RWPE1 (cell line): Measurements from ENCODE around the gene MUC6.

ENCODE experiments used
- CTCF ChIA-PET: fragments of 350-600 bp; sonication (Branson Sonifier 250); formaldehyde crosslinking; extraction: SDS; loops from one replicate; lab custom pipeline; 2021; lab: Yijun Ruan, JAX
- POLR2A ChIA-PET: fragments of 400-600 bp; formaldehyde crosslinking; extraction: SDS; loops from one replicate; lab custom pipeline; 2020; ENCODE audit warnings: antibody characterized with exemption; ENCODE audit not compliant: low non-redundant PET; lab: Yijun Ruan, JAX
- DNase-seq: peaks from one replicate; pipeline ENCODE4 v3.0.0; 2012; ENCODE audit warnings: low spot score
- H3K27ac ChIP-seq: fragments of 450-650 bp; 2 replicates; pipeline ENCODE4 v1.5.1; 2017
- TF ChIP-seq, protein P1 (sequence below): fragments of 450-650 bp; conservative IDR thresholded peaks from 2 replicates; pipeline ENCODE4 v1.5.1; 2017; ENCODE audit warnings: low read depth, mild to moderate bottlenecking

Gene MUC6

DNA sequence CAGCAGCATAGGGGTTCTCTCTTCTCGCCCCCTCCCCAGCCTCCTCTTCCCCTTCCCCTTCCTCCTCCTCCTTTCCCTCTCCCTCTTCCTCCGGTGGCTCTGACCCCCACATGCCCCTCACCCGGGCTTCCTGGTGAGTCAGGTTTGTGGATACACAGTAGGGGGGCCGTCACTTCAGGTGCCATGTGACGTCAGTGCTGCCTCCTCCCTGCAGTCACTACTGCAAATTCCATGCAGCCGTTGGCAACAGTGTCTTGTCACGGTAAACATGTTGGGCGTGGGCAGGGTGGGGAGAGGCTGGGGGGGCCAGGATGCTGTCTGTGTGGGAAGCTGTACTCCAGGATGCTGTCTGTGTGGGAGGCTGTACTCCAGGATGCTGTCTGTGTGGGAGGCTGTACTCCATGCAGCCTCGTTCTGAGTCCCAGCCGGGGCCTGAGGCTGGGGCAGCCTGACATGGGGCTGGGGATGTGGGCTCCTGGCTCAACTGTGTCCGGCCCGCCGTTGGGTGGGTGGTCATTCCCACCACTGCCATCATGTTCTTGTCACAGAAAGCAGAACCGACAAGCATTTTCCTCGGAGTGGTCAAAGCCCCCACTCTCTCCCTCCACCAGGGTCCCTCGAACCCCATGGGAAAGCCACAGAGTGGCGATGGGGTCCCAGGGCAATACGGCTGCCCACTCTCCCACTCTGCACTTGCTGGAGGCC, 35.8 kb upstream of the MUC6 start:
- H3K27ac ChIP-seq = no peak overlapping the region
- TF ChIP-seq, protein P1, sequence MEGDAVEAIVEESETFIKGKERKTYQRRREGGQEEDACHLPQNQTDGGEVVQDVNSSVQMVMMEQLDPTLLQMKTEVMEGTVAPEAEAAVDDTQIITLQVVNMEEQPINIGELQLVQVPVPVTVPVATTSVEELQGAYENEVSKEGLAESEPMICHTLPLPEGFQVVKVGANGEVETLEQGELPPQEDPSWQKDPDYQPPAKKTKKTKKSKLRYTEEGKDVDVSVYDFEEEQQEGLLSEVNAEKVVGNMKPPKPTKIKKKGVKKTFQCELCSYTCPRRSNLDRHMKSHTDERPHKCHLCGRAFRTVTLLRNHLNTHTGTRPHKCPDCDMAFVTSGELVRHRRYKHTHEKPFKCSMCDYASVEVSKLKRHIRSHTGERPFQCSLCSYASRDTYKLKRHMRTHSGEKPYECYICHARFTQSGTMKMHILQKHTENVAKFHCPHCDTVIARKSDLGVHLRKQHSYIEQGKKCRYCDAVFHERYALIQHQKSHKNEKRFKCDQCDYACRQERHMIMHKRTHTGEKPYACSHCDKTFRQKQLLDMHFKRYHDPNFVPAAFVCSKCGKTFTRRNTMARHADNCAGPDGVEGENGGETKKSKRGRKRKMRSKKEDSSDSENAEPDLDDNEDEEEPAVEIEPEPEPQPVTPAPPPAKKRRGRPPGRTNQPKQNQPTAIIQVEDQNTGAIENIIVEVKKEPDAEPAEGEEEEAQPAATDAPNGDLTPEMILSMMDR = no peak
- POLR2A ChIA-PET = no interaction called here
- no peak for DNase-seq
- CTCF ChIA-PET = no interaction called here

DNA sequence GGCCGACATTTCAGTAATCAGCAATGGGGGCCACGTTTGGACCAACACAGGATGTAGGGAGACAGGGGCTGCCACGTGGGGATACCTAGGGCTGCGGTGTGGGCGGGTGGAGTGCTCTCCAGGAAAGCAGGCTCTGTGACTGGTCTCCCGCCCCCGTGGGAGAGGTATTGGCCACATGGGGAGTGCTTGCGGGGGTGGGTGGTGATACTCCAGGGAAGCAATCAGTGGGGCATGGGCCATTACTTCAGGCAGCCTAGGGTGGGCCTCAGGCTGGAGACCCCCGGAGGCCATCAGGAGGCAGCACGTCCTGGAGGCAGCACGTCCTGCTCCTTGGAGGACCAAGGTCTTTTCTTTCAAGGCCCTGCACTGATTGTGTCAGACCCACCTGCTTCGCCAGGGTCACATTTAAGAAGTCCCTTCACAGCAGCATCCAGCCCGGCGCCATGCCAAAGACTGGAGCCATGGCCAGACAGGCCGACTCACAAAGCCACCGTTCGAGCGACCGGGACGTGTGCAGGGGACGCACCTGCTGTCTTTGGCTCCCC, 35.1 kb upstream of the MUC6 start:
- POLR2A ChIA-PET = no interaction called here
- TF ChIP-seq, protein P1 = no peak
- no peak overlapping the region for H3K27ac ChIP-seq
- no peak for DNase-seq
- CTCF ChIA-PET = no interaction called here

DNA sequence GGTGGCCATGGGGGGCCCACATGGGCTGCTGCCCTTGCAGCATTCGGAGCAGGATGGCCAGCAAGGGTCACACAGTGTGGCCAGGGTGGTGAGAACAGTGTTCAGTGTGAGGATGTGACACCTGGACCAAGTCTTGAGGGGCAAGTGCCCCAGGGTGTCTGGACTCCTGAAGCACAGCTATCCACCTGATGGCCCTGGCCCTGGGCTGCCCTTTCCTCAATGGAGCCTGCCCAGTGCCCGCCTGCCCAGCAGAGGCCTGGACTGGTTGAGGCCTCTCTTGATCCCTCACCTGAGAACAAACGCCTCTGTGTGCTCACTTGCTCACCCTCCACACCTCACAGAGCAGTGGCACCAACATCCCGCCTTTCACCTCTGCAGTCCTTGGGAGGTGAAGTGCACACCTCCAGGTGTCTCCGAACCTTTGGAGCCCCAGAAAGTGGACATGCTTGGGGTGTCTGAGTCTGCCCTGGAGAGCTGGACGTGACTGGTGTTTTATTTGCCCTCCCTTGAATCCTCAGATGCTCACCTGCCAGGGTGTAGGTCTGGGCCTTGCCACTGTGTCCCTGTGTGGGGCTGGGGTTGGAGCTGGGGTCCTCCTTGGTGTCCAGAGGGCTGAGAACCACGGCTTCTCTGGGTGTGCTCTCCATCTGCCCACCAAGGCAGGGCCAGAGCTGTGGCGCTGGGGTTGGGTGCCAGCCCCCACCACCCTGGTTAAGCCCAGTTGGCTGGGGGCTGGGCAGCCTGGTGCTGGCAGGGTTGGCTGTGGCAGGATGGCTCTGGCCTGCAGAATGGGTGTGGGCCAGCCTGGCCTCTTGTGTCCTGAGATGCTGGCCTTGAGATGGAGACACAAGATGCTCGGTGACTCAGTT, 34.3 kb upstream of the MUC6 start:
- ChIA-PET POLR2A (no interaction called here), CTCF (no interaction called here)
- no peak for DNase-seq
- TF ChIP-seq, protein P1 = no peak
- no peak overlapping the region for H3K27ac ChIP-seq

DNA sequence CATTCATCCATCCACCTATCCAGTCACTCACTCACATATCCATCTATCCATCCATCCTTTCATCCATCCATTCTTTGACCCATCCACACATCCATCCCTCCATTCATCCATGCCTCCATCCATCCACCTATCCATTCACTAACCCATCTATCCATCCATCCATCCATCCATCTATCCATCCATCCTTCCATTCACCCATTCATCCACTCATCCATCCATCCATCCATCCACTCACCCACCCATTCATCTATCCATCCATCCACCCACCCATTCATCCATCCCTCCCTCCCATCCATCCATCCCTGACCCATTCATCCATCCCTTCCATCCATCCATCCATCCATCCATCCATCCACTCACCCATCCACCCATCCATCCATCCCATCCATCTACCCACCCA, 33.2 kb upstream of the MUC6 start:
- H3K27ac ChIP-seq = no peak overlapping the region
- TF ChIP-seq, protein P1 = no peak
- ChIA-PET CTCF (interaction anchor here (0.6 kb wide), 1 partner anchor 49 kb away, joined by 4 read pairs; no protein-coding TSS in a partner anchor), POLR2A (no interaction called here)
- DNase-seq = no peak

DNA sequence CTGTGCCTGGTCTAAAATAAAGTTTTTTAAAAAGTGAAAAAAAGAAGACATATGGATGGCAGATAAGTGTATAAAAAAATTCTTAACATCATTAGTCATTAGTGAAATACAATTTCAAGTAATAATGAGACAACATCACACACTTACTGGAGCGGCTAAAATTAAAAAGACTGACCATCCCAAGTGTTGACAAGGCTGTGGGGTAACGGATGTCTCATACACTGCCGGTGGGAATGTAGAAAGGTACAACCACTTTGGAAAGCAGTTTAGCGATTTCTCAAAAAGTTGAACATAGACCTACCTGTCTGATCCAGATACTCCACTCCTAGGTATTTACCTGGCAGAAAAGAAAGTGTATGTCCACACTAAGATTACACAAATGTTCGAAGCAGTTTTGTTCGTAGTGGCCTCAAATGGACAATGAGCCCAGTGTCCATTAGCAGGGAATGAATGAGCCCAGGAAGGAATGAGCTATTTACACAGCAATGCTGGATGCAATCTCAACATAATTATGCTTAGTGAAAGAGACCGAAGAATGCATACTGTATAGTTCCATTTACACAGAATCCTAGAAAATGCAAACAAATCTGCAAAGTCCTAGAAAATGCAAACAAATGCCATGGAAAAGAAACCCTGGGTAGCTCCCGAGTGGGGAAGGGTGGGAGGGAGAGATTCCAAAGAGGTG, 31.4 kb upstream of the MUC6 start:
- no peak overlapping the region for H3K27ac ChIP-seq
- TF ChIP-seq, protein P1 = no peak
- no peak for DNase-seq
- ChIA-PET POLR2A (no interaction called here), CTCF (no interaction called here)

DNA sequence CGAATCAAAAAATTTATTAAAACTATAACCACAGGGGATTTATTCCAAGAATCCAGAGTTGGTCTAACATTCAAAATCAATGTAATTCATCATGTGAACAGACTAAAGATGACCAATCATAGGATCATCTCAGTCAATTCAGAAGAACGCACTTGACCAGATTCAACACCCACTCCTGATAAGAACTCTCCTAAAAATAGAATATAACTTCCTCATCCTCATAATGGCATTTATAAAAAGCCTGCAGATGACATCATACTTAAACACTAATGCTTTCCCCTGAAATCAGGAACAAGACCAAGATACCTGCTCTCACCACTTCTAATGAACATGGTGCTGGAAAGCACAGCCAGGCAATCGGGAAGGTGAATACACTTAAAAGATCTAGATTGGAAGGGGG, 27.6 kb upstream of the MUC6 start:
- H3K27ac ChIP-seq = no peak overlapping the region
- POLR2A ChIA-PET = no interaction called here
- TF ChIP-seq, protein P1 = no peak
- CTCF ChIA-PET = no interaction called here
- DNase-seq = no peak
